CD14-positive monocyte (primary cell): ENCODE measurements around the gene TXNIP. TPM values are rescaled to one million over a fixed set of nuclear protein-coding genes. Genes with fewer than 3 reads are reported as not detected.

Experiments
- DNase-seq, 3 donors: peaks; one replicate each; pipeline ENCODE4 v3.0.0-alpha.2; 2011 to 2022
- H2AFZ ChIP-seq: 2 replicates; pipeline ENCODE4 v1.6.0; 2012; ENCODE audit warnings: mild to moderate bottlenecking, low read depth, low read length, inconsistent platforms; ENCODE audit not compliant: insufficient read depth, poor library complexity, severe bottlenecking
- H3K27ac ChIP-seq, 2 donors: 1 replicate in 1 of 2; 2 replicates in 1 of 2; pipeline ENCODE4 v1.5.1; 2012 to 2013; ENCODE audit warnings: low read length in 2 of 2, control low read depth in 1 of 2, inconsistent platforms in 1 of 2, low read depth in 1 of 2, mild to moderate bottlenecking in 1 of 2
- H3K27me3 ChIP-seq, 2 donors: one replicate each; pipeline versions ENCODE4 v1.6.0 to v1.6.1; 2011 to 2013; ENCODE audit warnings: low read length in 2 of 2; ENCODE audit not compliant: control insufficient read depth in 2 of 2, insufficient read depth in 2 of 2
- H3K36me3 ChIP-seq, 2 donors: replicated peaks in 1 of 2; 1 replicate in 1 of 2; 2 replicates in 1 of 2; pipeline versions ENCODE4 v1.5.1 to v1.6.1; 2012 to 2013; ENCODE audit warnings: low read length in 2 of 2, control low read depth in 1 of 2, inconsistent platforms in 1 of 2, mild to moderate bottlenecking in 1 of 2; ENCODE audit not compliant: insufficient read depth in 2 of 2, control insufficient read depth in 1 of 2
- H3K4me1 ChIP-seq, 2 donors: 1 replicate in 1 of 2; 2 replicates in 1 of 2; pipeline versions ENCODE4 v1.5.1 to v1.6.1; 2012 to 2013; ENCODE audit warnings: low read length in 2 of 2, control low read depth in 1 of 2, inconsistent platforms in 1 of 2, mild to moderate bottlenecking in 1 of 2, moderate library complexity in 1 of 2; ENCODE audit not compliant: insufficient read depth in 2 of 2, control insufficient read depth in 1 of 2
- H3K4me2 ChIP-seq: replicated peaks from 2 replicates; pipeline ENCODE3; 2012; ENCODE audit warnings: low read length, moderate library complexity, mild to moderate bottlenecking; ENCODE audit not compliant: poor library complexity, severe bottlenecking; ENCODE audit errors: extremely low read depth
- H3K4me3 ChIP-seq, 3 experiments: fragments of 200-600 bp in 1 of 3; sonication (generic) in 1 of 3; replicated peaks in 1 of 3; 1 replicate in 2 of 3; 2 replicates in 1 of 3; pipeline ENCODE4 v1.5.1; 2011 to 2013; ENCODE audit warnings: low read length in 3 of 3, mild to moderate bottlenecking in 3 of 3, control low read depth in 2 of 3, low read depth in 2 of 3, inconsistent platforms in 1 of 3, moderate library complexity in 1 of 3
- H3K79me2 ChIP-seq: 2 replicates; pipeline ENCODE4 v1.6.0; 2012; ENCODE audit warnings: mild to moderate bottlenecking, control low read depth, inconsistent platforms, low read length, moderate library complexity; ENCODE audit not compliant: insufficient read depth
- H3K9ac ChIP-seq: 2 replicates; pipeline ENCODE4 v1.6.0; 2017; ENCODE audit warnings: low read length, mild to moderate bottlenecking; ENCODE audit not compliant: insufficient read depth, poor library complexity, severe bottlenecking
- H3K9me3 ChIP-seq, 2 donors: replicated peaks in 1 of 2; 1 replicate in 1 of 2; 2 replicates in 1 of 2; pipeline versions ENCODE4 v1.5.1 to v1.6.1; 2012 to 2013; ENCODE audit warnings: low read length in 2 of 2, control low read depth in 1 of 2; ENCODE audit not compliant: control insufficient read depth in 1 of 2, insufficient read depth in 1 of 2
- H4K20me1 ChIP-seq: 2 replicates; pipeline ENCODE4 v1.6.0; 2012; ENCODE audit warnings: mild to moderate bottlenecking, low read length, control low read depth, moderate library complexity; ENCODE audit not compliant: insufficient read depth
- H3K27ac Mint-ChIP-seq, 7 donors: one replicate each; pipeline ENCODE4 v1.8.0; 2020; ENCODE audit warnings: mild to moderate bottlenecking in 7 of 7, mixed read lengths in 7 of 7, moderate library complexity in 6 of 7, inconsistent platforms in 2 of 7
- H3K27me3 Mint-ChIP-seq, 3 donors: one replicate each; pipeline ENCODE4 v1.8.0; 2021 to 2022; ENCODE audit warnings: low read depth in 3 of 3, mild to moderate bottlenecking in 3 of 3, mixed read lengths in 3 of 3, moderate library complexity in 3 of 3, inconsistent platforms in 1 of 3
- H3K36me3 Mint-ChIP-seq, 2 donors: one replicate each; pipeline ENCODE4 v1.8.0; 2020; ENCODE audit warnings: mixed read lengths in 2 of 2, inconsistent platforms in 1 of 2, mild to moderate bottlenecking in 1 of 2
- H3K4me1 Mint-ChIP-seq: one replicate; pipeline ENCODE4 v1.8.0; 2020; ENCODE audit warnings: mild to moderate bottlenecking, mixed read lengths
- H3K4me3 Mint-ChIP-seq, 2 donors: one replicate each; pipeline ENCODE4 v1.8.0; 2020; ENCODE audit warnings: mild to moderate bottlenecking in 2 of 2, mixed read lengths in 2 of 2, moderate library complexity in 1 of 2
- H3K9me3 Mint-ChIP-seq, 7 donors: one replicate each; pipeline ENCODE4 v1.8.0; 2020 to 2022; ENCODE audit warnings: mixed read lengths in 7 of 7, mild to moderate bottlenecking in 6 of 7, moderate library complexity in 6 of 7, inconsistent platforms in 2 of 7
- CTCF ChIP-seq: fragments of 200-600 bp; IDR thresholded peaks from one replicate; pipeline ENCODE4 v1.8.0; 2022; ENCODE audit warnings: antibody characterized with exemption, mild to moderate bottlenecking
- WGBS: methylation state at CpG from one replicate; pipeline ENCODE4 v1.1.5; 2013; ENCODE audit warnings: missing lambda C conversion rate; ENCODE audit not compliant: insufficient coverage; 5-methylcytosine and 5-hydroxymethylcytosine counted together
- intact Hi-C, 2 donors: fragments of 100-400 bp; cut with micrococcal nuclease; formaldehyde crosslinking; loops; one replicate each; pipeline versions ENCODE4 v1.15.0 to v1.15.1; 2023
- polyA plus RNA-seq, 3 donors: library from polyadenylated mRNA; depleted of rRNA in 1 of 3; unstranded in 2 of 3; stranded (reverse) in 1 of 3; fragments of 300-500 nt in 2 of 3; fragments of >200 nt in 1 of 3; fragmentation: Illumina TruSeq in 2 of 3; gene quantifications; 1 replicate in 2 of 3; 2 replicates in 1 of 3; pipeline ENCODE4 v1.2.3, GENCODE V29; 2012 to 2021

The TXNIP gene
- polyA plus RNA-seq, 3 donors: 640 to 3,778 (median 844) TPM

GRCh38 chr1:145990249-145990855 lies 6.0 kb downstream of the TXNIP start:
- Histone ChIP-seq H3K4me2 (peak overlapping the region; percentile 97), H3K9me3 (no peaks in the 10 kb centered on the region), H3K27me3 (no peaks in the 10 kb centered on the region), H3K27ac (peak overlapping the region in 1 of 2 donors; percentile 78), H2AFZ (no peak overlapping the region), H3K9ac (no peak overlapping the region), H3K4me1 (peaks cover 34 to 53% of the 10 kb centered on the region in 2 donors), H3K36me3 (peaks cover 33 to 34% of the 10 kb centered on the region in 2 donors), H3K79me2 (peaks cover 50% of the 10 kb centered on the region), H4K20me1 (peaks cover 55% of the 10 kb centered on the region), H3K4me3 (peak overlapping the region in 2 of 3 experiments; percentile 7 to 99)
- 100% methylated on average over 3 of the region's 7 CpGs for WGBS
- intact Hi-C loops: no loop called here
- Mint-ChIP-seq H3K9me3 (peaks cover 0 to 9% (median 2%) of the 10 kb centered on the region in 7 donors), H3K36me3 (peaks cover 36 to 39% of the 10 kb centered on the region in 2 donors), H3K4me1 (peaks cover 79% of the 10 kb centered on the region), H3K27me3 (peaks cover 0 to 3% (median 0%) of the 10 kb centered on the region in 3 donors), H3K4me3 (no peak overlapping the region), H3K27ac (peak overlapping the region; percentile 21 to 91 (median 70))
- DNase-seq: no peak
- TF ChIP-seq CTCF: no peak

GRCh38 chr1:145988773-145989172 lies 7.6 kb downstream of the TXNIP start:
- no peaks in the 10 kb centered on the region for H3K27me3 ChIP-seq
- no peak for TF ChIP-seq CTCF
- H3K4me1 Mint-ChIP-seq: peaks cover 86% of the 10 kb centered on the region
- peaks cover 37% of the 10 kb centered on the region for H3K79me2 ChIP-seq
- DNase-seq: no peak
- H3K9me3 ChIP-seq: no peaks in the 10 kb centered on the region
- H3K9me3 Mint-ChIP-seq: peaks cover 0 to under 1% (median 0%) of the 10 kb centered on the region in 7 donors
- H3K27me3 Mint-ChIP-seq: peaks cover 0 to 1% (median 0%) of the 10 kb centered on the region in 3 donors
- H2AFZ ChIP-seq: no peak overlapping the region
- no peak overlapping the region for H3K9ac ChIP-seq
- peaks cover 17 to 18% of the 10 kb centered on the region in 2 donors for H3K36me3 ChIP-seq
- WGBS: 7% methylated on average over 3 of the region's 5 CpGs
- no peak overlapping the region for H3K4me3 Mint-ChIP-seq
- peaks cover 22 to 23% of the 10 kb centered on the region in 2 donors for H3K36me3 Mint-ChIP-seq
- H3K4me2 ChIP-seq: no peak overlapping the region
- peak overlapping the region; percentile 19 to 65 for H3K27ac ChIP-seq
- H3K27ac Mint-ChIP-seq: peak overlapping the region; percentile 64 to 87 (median 75)
- intact Hi-C loops: no loop called here
- no peak overlapping the region for H3K4me3 ChIP-seq
- peaks cover 39% of the 10 kb centered on the region for H4K20me1 ChIP-seq
- H3K4me1 ChIP-seq: peaks cover 50 to 69% of the 10 kb centered on the region in 2 donors
